Left colon (tissue), 2 donors: ENCODE data around the gene YIF1A. TPM values are rescaled to one million over a fixed set of nuclear protein-coding genes. Genes with fewer than 3 reads are reported as not detected.

Experiments
- ATAC-seq: fragments of 200-7000 bp; cut with Tn5 transposase; one replicate; pipeline ENCODE4 v1.9.1; 2020; ENCODE audit warnings: mild to moderate bottlenecking, moderate library complexity
- DNase-seq, 2 donors: peaks; one replicate each; pipeline ENCODE4 v3.0.0-alpha.2; 2020
- intact Hi-C, 2 donors: fragments of 100-400 bp; cut with DNase I in 1 of 2; cut with micrococcal nuclease in 1 of 2; formaldehyde crosslinking; loops; one replicate each; pipeline versions ENCODE4 v1.11.2 to v1.14.0; 2022; cut with DNase I, micrococcal nuclease
- total RNA-seq, 2 donors: library from RNA; stranded (reverse); fragmentation: NEBNext Ultra II Directional; extraction: Animal tissue kit (Norgen Biotek cat#: 25700); gene quantifications; one replicate each; pipeline ENCODE4 v1.2.1, GENCODE V29; 2021
- donor health status: DM: no; HTN: no; CAD: no.
- donor health status: DM: yes; HTN: yes; CAD: no.

The YIF1A gene
- total RNA-seq, 2 donors from 2014 or later: 87.8 to 101 TPM

- no peak for ATAC-seq
- intact Hi-C loops: no loop called here
- DNase-seq: no peak
These were observed 51.1 kb downstream of the YIF1A start for GRCh38 chr11:66237867-66238266.

GRCh38 chr11:66235141-66235540, 53.8 kb downstream of the YIF1A start:
- intact Hi-C loops: no loop called here
- DNase-seq: no peak
- ATAC-seq: no peak

Other genes with a start within 250 kb of the YIF1A start
- gene GAL3ST3, start 240.0 kb downstream of the YIF1A start, total RNA-seq: not detected
- 100 to 1,000 TPM; 123 to 131 TPM for gene SF3B2, start 236.8 kb downstream of the YIF1A start, total RNA-seq
- 10 to 100 TPM; 17.1 to 19.2 TPM for gene PACS1, start 218.9 kb downstream of the YIF1A start, total RNA-seq
- 10 to 100 TPM; 17.3 to 23.4 TPM for gene KLC2, start 31.4 kb downstream of the YIF1A start, total RNA-seq
- gene RAB1B, start 20.5 kb downstream of the YIF1A start, total RNA-seq: 100 to 1,000 TPM; 208 to 210 TPM
- 1 to 10 TPM; 1.1 to 1.2 TPM for gene CNIH2, start 11.0 kb downstream of the YIF1A start, total RNA-seq
- under 1 TPM; 0.14 to 0.18 TPM for gene TMEM151A, start 2.8 kb upstream of the YIF1A start, total RNA-seq
- 10 to 100 TPM in 1 of 2 donors, 1 to 10 TPM in 1; 4.5 to 13.7 TPM for gene CD248, start 27.9 kb upstream of the YIF1A start, total RNA-seq
- gene RIN1, start 47.3 kb upstream of the YIF1A start, total RNA-seq: 10 to 100 TPM; 10.3 to 10.6 TPM
- gene BRMS1, start 56.0 kb upstream of the YIF1A start, total RNA-seq: 10 to 100 TPM; 42.5 to 46.3 TPM
- 10 to 100 TPM; 13.1 to 17.1 TPM for gene B4GAT1, start 58.5 kb upstream of the YIF1A start, total RNA-seq
- gene SLC29A2, start 82.6 kb upstream of the YIF1A start, total RNA-seq: 10 to 100 TPM; 16.3 to 31.1 TPM
- under 1 TPM in 1 of 2 donors, not detected in 1; 0.39 TPM for gene NPAS4, start 131.9 kb upstream of the YIF1A start, total RNA-seq
- gene MRPL11, start 149.7 kb upstream of the YIF1A start, total RNA-seq: 10 to 100 TPM; 46.9 to 59.4 TPM
- gene PELI3, start 177.8 kb upstream of the YIF1A start, total RNA-seq: 1 to 10 TPM; 4.7 to 5.2 TPM
- gene DPP3, start 191.3 kb upstream of the YIF1A start, total RNA-seq: 10 to 100 TPM; 75.0 to 91.4 TPM
- gene BBS1, start 221.5 kb upstream of the YIF1A start, total RNA-seq: 10 to 100 TPM; 29.8 to 34.8 TPM